Lower leg skin (tissue), 3 donors: ENCODE results near the gene PLXNB3.

Experiments
- CTCF ChIP-seq, 3 donors: fragments of 450-650 bp; IDR thresholded peaks; one replicate each; pipeline ENCODE4 v1.5.1; 2016; ENCODE audit warnings: antibody characterized with exemption in 3 of 3, mild to moderate bottlenecking in 3 of 3, moderate library complexity in 2 of 3
- POLR2A ChIP-seq, 2 donors: fragments of 450-650 bp; IDR thresholded peaks; one replicate each; pipeline ENCODE4 v1.6.1; 2016 to 2017; ENCODE audit warnings: antibody characterized with exemption in 2 of 2, mild to moderate bottlenecking in 1 of 2, moderate library complexity in 1 of 2

GRCh38 chrX:153732401-153732800 is 31.6 kb upstream of the PLXNB3 start:
- TF ChIP-seq CTCF (IDR thresholded peaks at IDR 0.05) = no peak
- no peak for TF ChIP-seq POLR2A (IDR thresholded peaks at IDR 0.05)
